GM18907 (cell line): ENCODE data around the gene CHST7.
"Not testable (repeated sequence)": the region's sequence is repeated elsewhere in the genome, so short reads cannot be mapped to it uniquely, and the experiment has no call there.

Source experiments
- ATAC-seq: cut with Tn5 transposase; IDR thresholded peaks from one replicate; pipeline ENCODE4 v1.9.1; 2021; ENCODE audit warnings: mild to moderate bottlenecking, moderate library complexity; ENCODE audit not compliant: unreplicated experiment

Gene CHST7

GRCh38 chrX:46573331-46573891 lies at the start of gene CHST7:
TSS of gene CHST7 (plus strand) at chrX:46573765. CDS start at chrX:46573932, 167 bp downstream.
- ATAC-seq, result peak; percentile 41

DNA sequence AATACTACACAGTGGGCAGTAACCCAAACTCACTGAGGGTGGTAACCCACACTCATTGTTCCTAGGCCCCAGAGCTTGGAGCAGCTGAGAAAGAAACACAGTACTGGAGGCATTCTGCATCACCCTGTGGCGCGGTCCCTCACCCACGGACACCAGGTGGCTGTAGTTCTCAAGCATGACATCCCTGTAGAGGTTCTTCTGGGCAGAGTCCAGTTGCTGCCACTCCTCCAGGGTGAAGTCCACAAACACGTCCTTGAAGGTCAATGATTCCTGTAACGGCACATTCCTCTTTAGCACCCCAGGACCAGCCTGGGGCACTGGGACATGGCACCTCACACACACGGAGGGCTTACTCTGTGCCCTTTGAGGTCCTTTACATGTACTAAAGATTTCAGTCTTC lies 44.9 kb upstream of the CHST7 start:
- ATAC-seq, result not testable (repeated sequence)

- not testable (repeated sequence) for ATAC-seq
These were observed 43.7 kb upstream of the CHST7 start for GRCh38 chrX:46529740-46530403.

DNA sequence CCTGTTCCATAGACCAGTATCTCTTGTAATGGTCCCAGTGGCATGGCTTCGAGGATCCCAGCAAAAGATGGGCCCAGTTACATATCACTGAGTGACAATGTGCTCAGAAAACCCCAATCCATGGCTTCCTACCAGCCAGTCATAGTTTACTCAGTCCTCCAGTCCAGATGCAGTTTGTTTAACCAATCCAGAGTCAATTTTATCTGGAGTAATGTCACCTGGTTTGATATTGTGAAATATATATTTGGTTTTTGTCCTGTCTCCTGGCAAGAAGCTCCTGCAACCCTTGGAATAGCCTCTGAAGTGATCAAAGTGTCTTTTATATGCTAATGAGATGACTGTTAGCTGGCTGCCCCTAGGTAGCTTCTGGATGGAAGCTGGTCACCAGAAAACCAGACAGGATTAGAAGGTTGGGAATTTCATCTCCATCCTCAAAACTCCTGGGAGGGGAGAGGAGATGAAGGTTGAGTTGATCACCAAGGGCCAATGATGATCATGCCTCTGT lies 43.1 kb upstream of the CHST7 start:
- ATAC-seq, result not testable (repeated sequence)

- no peak for ATAC-seq
These were observed 42.1 kb upstream of the CHST7 start for GRCh38 chrX:46531442-46531841.

GRCh38 chrX:46543441-46543840 lies 30.1 kb upstream of the CHST7 start:
- no peak for ATAC-seq

DNA sequence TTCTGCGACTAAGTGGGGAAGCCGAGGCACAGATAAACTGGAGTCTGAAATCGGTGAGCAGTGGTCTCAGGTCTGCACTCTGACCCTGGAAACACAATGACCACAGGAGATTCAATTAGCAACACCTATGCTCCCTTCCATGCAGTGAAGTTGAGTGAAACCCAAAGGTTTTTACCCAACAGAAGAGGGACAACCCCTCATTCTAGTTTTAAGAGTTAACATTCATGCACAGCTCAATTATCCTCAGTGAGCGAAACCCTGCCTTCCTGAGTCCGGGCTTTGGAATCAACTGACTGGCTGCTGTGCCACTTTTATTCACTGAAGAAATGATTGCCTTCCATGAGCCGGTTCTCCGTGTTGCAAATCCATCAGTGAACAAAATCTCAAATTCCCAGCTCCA lies 29.0 kb upstream of the CHST7 start:
- ATAC-seq, result not testable (repeated sequence)

GRCh38 chrX:46545111-46546005 lies 28.2 kb upstream of the CHST7 start, which contains the start of gene ZNF674:
TSS of gene ZNF674 (minus strand) at chrX:46545421. CDS start at chrX:46542087, 3,334 bp downstream.
- ATAC-seq, result peak; percentile 84

GRCh38 chrX:46547857-46548256 lies 25.7 kb upstream of the CHST7 start:
- ATAC-seq, result no peak

- no peak for ATAC-seq
These were observed 23.7 kb upstream of the CHST7 start for GRCh38 chrX:46549914-46550313.

DNA sequence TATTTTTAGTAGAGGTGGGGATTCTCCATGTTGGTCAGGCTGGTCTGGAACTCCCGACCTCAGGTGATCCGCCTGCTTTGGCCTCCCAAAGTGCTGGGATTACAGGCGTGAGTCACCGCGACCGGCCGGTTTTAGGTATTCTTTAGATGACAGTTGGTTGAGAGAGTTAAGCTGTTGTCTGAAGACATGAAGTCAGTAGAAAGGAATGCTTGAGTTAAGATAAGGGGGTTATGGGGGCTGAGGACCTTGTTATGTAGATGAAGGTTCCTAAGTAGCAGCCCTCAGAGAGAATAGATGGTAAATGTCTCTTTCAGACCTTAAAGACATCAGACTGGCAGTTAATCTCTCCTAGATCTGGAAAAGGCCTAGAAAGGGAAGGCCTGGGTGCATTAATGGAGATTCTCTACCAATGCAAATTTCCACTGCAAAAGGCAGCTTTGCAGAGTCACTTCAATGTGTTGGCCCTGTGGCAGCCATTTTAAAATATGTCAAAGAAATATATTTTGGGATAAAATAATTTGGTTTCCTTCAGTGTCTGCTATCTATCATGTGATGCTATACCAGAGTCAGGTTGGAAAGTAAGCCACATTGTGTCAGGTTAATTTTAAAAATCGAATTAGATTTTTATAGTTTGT lies 22.0 kb upstream of the CHST7 start:
- ATAC-seq, result no peak

- no peak for ATAC-seq
These were observed 19.6 kb upstream of the CHST7 start for GRCh38 chrX:46553935-46554334.

GRCh38 chrX:46554942-46555341 lies 18.6 kb upstream of the CHST7 start:
- ATAC-seq, result no peak

DNA sequence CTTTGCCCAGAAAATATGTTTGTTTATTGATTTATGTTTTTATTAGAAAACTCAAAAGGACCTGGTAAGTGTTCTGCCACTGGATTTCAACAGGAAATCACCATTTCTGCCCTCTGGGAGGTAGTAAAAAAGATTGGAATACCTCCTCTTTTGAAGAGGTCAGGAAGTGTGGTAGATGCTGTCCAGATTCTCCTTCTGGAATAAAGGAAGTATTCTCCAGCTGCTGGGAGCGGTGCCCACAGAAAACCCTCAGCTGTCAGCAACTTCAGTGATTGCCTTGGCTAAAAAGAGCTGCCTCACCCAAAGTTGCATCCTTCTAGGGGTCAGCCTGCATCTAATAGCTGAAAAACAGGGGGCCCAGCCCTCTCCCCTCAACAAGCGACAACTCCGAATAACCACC lies 14.5 kb upstream of the CHST7 start:
- no peak for ATAC-seq

DNA sequence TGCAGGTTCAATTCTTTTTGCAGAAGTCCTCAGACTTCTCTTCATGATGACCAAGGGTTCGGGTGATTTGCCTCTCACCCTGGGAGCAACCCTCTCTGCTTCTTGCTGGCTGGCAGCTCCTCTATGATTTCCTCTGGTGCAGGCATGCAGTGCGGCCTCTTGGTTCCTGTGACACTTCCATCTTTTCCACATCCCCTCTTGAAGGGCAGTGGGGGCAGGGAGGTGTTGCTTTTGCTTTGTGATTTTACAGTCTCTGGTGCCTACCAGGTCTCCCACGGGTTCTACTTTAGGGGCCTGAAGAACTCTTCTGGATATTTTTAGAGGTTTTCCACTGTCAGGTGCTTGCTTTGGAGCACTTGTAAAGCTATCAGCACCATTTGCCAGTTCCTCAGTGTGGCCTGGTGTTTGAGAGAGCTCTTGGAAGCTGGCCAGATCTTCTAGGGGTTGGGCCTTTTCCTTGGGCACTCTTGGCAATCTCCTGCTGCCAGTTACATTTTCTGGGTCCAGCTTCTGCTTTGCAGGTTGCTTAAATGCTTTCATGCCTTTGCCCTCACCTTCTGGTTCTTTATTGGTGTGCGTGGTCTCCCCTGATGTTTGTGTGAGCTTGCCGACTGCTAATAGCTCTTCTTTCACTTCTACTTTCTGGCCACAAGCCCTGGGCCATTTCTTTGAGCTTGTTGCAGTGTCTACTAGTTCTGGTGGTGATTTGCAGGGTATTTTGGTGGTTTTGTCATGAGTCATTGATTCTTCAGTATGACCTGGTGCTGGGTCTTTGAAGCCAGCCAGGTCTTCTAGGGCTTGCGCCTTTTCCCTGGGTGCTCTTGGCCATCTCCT lies 11.5 kb upstream of the CHST7 start:
- ATAC-seq, result peak; percentile 99

DNA sequence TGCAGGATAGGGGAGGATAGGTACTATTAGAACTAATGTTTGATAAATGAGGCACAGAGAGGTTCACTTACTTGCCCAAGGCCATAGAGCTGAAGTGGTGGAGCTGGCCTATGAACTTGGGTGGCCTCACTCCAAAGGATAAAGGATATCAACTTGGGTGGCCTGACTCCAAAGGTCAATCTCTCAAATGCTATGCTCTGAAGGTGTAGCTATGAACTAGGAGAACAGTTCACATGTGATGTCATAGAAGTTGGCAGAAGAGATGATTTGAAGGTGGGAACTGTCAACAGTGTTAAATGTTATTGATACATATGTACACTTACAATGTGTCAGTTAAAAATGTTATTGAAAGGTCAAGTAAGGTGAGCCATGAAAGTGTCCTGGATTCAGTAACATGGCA lies 6.2 kb upstream of the CHST7 start:
- ATAC-seq, result no peak

DNA sequence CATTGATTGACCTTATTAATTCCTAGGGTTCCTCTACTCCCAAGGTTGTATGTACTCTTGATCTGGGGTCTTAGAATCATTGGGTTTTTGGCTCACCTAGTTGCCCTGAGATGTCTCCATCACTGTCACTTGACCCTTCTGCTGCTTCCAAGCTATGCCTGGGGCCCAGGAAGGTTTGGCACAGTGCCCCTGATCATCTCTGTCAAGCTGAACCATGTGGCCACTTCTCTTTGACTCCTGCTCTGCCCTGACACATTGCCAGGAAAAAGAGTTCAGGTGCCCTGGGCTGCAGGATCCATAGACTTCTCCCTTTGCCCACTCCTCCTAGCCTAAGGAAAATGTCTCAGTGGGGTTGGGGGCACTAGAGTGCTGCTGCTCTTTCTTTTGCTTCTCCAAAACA lies 3.9 kb upstream of the CHST7 start:
- ATAC-seq, result no peak

DNA sequence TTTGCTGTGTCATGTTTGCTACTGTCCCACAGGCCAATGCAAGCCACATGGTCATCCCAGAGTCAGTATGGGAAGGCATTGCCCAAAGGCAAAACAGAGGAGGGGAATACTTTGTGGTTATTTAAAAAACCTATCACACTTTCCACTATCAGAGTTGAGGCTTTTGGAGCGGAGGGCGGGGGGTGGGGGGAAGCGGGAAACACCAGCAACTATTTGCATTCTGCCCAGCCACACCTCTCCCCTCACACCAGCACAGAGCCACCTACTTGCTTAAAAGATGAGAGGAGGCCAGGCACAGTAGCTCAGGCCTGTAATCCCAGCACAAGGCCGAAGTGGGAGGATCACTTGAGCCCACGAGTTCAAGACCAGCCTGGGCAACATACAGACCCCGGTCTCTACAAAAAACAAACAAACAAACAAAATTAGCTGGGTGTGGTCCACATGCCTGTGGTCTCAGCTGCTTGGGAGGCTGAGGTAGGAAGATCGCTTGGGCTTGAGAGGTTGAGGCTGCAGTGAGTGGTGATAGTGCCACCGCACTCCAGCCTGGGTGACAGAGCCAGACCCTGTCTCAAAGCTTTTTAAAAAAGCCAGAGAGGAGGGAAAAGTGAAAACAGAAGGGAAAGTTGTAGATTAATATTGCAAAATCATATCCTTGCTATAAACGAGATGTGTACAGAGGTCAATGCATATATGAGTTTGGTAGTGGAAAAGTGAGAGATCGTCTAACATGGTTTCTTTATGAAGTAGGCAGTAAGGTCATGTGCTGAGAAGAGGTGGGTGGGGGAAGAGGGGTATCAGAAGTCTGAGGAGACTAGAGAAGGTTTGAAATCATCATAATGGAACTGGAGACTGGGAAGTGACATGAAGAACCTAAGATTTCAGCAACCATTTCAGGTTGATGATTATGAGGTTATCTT lies 1.9 kb upstream of the CHST7 start:
- no peak for ATAC-seq

GRCh38 chrX:46572340-46572936 lies 1.1 kb upstream of the CHST7 start:
- ATAC-seq, result peak; percentile 43
